Lower leg skin (tissue), 4 donors: ENCODE data around the gene SYS1. TPM values are rescaled to one million over a fixed set of nuclear protein-coding genes. Genes with fewer than 3 reads are reported as not detected.

ENCODE experiments used
- DNase-seq, 2 donors: peaks; one replicate each; pipeline ENCODE4 v3.0.0-alpha.2; 2019; ENCODE audit warnings: low spot score in 2 of 2
- H3K4me3 ChIP-seq: fragments of 200-600 bp; sonication (generic); 2 replicates; pipeline ENCODE4 v1.5.1; 2017; ENCODE audit warnings: mild to moderate bottlenecking, low read depth; ENCODE audit not compliant: poor library complexity, severe bottlenecking
- CTCF ChIP-seq, 3 donors: fragments of 450-650 bp; IDR thresholded peaks; one replicate each; pipeline ENCODE4 v1.5.1; 2016; ENCODE audit warnings: antibody characterized with exemption in 3 of 3, mild to moderate bottlenecking in 3 of 3, moderate library complexity in 2 of 3
- POLR2A ChIP-seq, 2 donors: fragments of 450-650 bp; IDR thresholded peaks; one replicate each; pipeline ENCODE4 v1.6.1; 2016 to 2017; ENCODE audit warnings: antibody characterized with exemption in 2 of 2, mild to moderate bottlenecking in 1 of 2, moderate library complexity in 1 of 2
- WGBS, 2 donors: methylation state at CpG; one replicate each; pipeline ENCODE4 v1.1.5; 2018; 5-methylcytosine and 5-hydroxymethylcytosine counted together
- intact Hi-C: fragments of 100-400 bp; cut with DNase I; formaldehyde crosslinking; loops from one replicate; pipeline ENCODE4 v1.15.0; 2023; ENCODE audit warnings: low total_unique reads
- total RNA-seq, 4 donors: library from RNA; depleted of rRNA; stranded (reverse); fragments of >200 nt; gene quantifications; one replicate each; pipeline ENCODE4 v1.1.0, GENCODE V29; 2016

SYS1 gene
- 10 to 100 TPM; 27.3 to 46.6 (median 36.0) TPM for total RNA-seq

GRCh38 chr20:45362804-45363610 is at the start of gene SYS1:
TSS of gene SYS1 (plus strand) at chr20:45363156. CDS start at chr20:45363532, 376 bp downstream.
- WGBS, 2 donors = 0 to 1% methylated on average over 45 of the region's 55 CpGs
- intact Hi-C loops = no loop called here

GRCh38 chr20:45313943-45314342 is 49.0 kb upstream of the SYS1 start:
- intact Hi-C loops = loop anchor here (5.0 to 10.0 kb wide), 2 partner anchors 272 to 451 kb away; no protein-coding TSS in a partner anchor
- 79 to 87% methylated on average over 11 of the region's 11 CpGs for WGBS, 2 donors
- TF ChIP-seq POLR2A (IDR thresholded peaks at IDR 0.05) = no peak
- no peak for TF ChIP-seq CTCF (IDR thresholded peaks at IDR 0.05)
- no peak overlapping the region for H3K4me3 ChIP-seq
- DNase-seq = no peak

More at GRCh38 chr20:45362804-45363610, at the start of gene SYS1:
- peak; percentile 97 to 99 for DNase-seq
- TF ChIP-seq CTCF (IDR thresholded peaks at IDR 0.05) = peak in 1 of 3 donors; percentile 28
- TF ChIP-seq POLR2A (IDR thresholded peaks at IDR 0.05) = no peak
- peak within 1 kb of the TSS; percentile 48 for H3K4me3 ChIP-seq

GRCh38 chr20:45315672-45316071 is 47.3 kb upstream of the SYS1 start:
- WGBS, 2 donors = 84 to 88% methylated on average over 4 of the region's 4 CpGs
- no peak for TF ChIP-seq CTCF (IDR thresholded peaks at IDR 0.05)
- TF ChIP-seq POLR2A (IDR thresholded peaks at IDR 0.05) = no peak
- no peak for DNase-seq
- intact Hi-C loops = loop anchor here (10.0 kb wide), 1 partner anchor 449 kb away; no protein-coding TSS in a partner anchor
- H3K4me3 ChIP-seq = no peak overlapping the region

- WGBS, 2 donors = 40 to 61% methylated on average over 45 to 69 of the region's 71 CpGs
- no peak overlapping the region for H3K4me3 ChIP-seq
- intact Hi-C loops = loop anchor here (10.0 kb wide), 1 partner anchor 448 kb away; no protein-coding TSS in a partner anchor
- TF ChIP-seq CTCF (IDR thresholded peaks at IDR 0.05) (no peak), POLR2A (IDR thresholded peaks at IDR 0.05) (no peak)
- no peak for DNase-seq
Observed at GRCh38 chr20:45316150-45317080, 46.5 kb upstream of the SYS1 start.

GRCh38 chr20:45317826-45318225 is 45.1 kb upstream of the SYS1 start:
- H3K4me3 ChIP-seq = no peak overlapping the region
- WGBS, 2 donors = 72 to 74% methylated on average over 3 of the region's 3 CpGs
- DNase-seq = no peak
- no peak for TF ChIP-seq POLR2A (IDR thresholded peaks at IDR 0.05)
- TF ChIP-seq CTCF (IDR thresholded peaks at IDR 0.05) = no peak
- intact Hi-C loops = loop anchor here (10.0 kb wide), 1 partner anchor 447 kb away; no protein-coding TSS in a partner anchor
